Endothelial cell (in vitro differentiated cells): ENCODE results near the gene CIAO3. TPM values are rescaled to one million over a fixed set of nuclear protein-coding genes. Genes with fewer than 3 reads are reported as not detected.

Experiments used
- DNase-seq: peaks from one replicate; pipeline ENCODE4 v3.0.0; 2021; ENCODE audit warnings: low spot score
- H3K27ac Mint-ChIP-seq: one replicate; pipeline ENCODE4 v1.8.0; 2021; ENCODE audit warnings: mixed read lengths, inconsistent platforms; ENCODE audit not compliant: unreplicated experiment
- H3K27me3 Mint-ChIP-seq: one replicate; pipeline ENCODE4 v1.8.0; 2021; ENCODE audit warnings: mild to moderate bottlenecking, moderate library complexity, mixed read lengths, inconsistent platforms; ENCODE audit not compliant: unreplicated experiment
- H3K36me3 Mint-ChIP-seq: one replicate; pipeline ENCODE4 v1.8.0; 2021; ENCODE audit warnings: mild to moderate bottlenecking, low read depth, mixed read lengths, inconsistent platforms; ENCODE audit not compliant: unreplicated experiment
- H3K4me1 Mint-ChIP-seq: one replicate; pipeline ENCODE4 v1.8.0; 2021; ENCODE audit warnings: mild to moderate bottlenecking, mixed read lengths, inconsistent platforms; ENCODE audit not compliant: unreplicated experiment
- H3K4me3 Mint-ChIP-seq: one replicate; pipeline ENCODE4 v1.8.0; 2021; ENCODE audit warnings: mild to moderate bottlenecking, mixed read lengths, inconsistent platforms; ENCODE audit not compliant: unreplicated experiment
- H3K9me3 Mint-ChIP-seq: one replicate; pipeline ENCODE4 v1.8.0; 2021; ENCODE audit warnings: mixed read lengths, inconsistent platforms; ENCODE audit not compliant: unreplicated experiment
- CTCF ChIP-seq: fragments of 200-600 bp; sonication (generic); IDR thresholded peaks from one replicate; pipeline ENCODE4 v1.5.0; 2021; ENCODE audit warnings: antibody characterized with exemption; ENCODE audit not compliant: unreplicated experiment
- long read RNA-seq: library from polyadenylated mRNA; unstranded; transcript quantifications from one replicate; pipeline ENCODE4 v2.0.0, GENCODE V29; 2020; ENCODE audit not compliant: unreplicated experiment
- total RNA-seq: library from RNA; stranded (reverse); fragmentation: NEBNext Ultra II Directional; extraction: Animal tissue kit (Norgen Biotek cat#: 25700); gene quantifications from one replicate; pipeline ENCODE4 v1.2.1, GENCODE V29; 2021; ENCODE audit not compliant: unreplicated experiment

Gene CIAO3
- total RNA-seq = 51.0 TPM
- long read RNA-seq, transcript CIAO3-201 (11 exons, 2,112 nt) = major isoform, 32 of 51 reads
- long read RNA-seq, partial matches to known transcripts = 2 of 51 reads
- long read RNA-seq, other reads (novel, unspliced or antisense) = 14 of 51 reads

DNA sequence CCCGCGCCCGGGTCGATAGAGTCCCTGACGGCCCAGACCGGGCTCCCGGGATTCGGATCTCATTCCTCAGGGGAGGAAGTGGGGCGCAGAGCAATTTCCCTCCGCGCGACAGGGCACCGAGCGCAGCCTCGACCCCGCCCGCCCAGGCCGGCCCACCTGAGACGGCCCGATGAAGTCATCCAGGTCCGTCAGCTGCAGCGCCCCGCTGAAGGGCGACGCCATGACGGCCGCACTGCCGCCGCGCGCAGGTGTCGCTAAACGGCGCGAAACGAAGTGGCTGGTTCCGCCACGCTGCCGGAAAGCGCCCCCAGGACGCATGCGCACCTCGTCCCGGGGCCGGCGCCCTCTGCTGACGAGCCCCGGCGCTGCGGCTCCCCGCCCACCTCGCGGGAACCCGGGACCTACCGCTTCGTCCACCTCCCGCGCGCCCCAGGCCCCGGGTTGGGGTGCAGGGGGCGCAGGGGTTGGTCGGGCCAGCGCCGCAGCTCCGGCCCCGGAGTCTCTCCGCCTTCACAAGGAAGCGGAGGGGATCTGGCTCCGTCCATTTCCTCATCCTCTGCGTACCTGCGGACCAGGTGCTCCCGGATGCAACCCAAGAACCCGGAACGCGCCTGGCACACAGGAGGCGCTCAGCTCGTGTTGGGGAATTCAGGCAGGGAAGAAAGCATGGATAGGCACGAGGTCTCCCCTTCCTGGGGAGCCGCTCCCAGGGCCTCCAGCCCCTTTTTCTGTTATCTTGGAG, at the start of gene CIAO3:
Gene CIAO3, minus strand, starts transcription at position 234 of the 742 bp plus-strand sequence. Its CDS starts 12 bp downstream, at position 222.
- peak; percentile 96 for DNase-seq

GRCh38 chr16:790086-790485, 49.3 kb upstream of the CIAO3 start:
- Mint-ChIP-seq H3K27ac (no peak overlapping the region), H3K4me3 (peak overlapping the region; percentile 56), H3K9me3 (no peaks in the 10 kb centered on the region), H3K36me3 (peaks cover 7% of the 10 kb centered on the region), H3K4me1 (no peaks in the 10 kb centered on the region), H3K27me3 (no peaks in the 10 kb centered on the region)
- TF ChIP-seq CTCF = no peak
- DNase-seq = no peak

More for the DNA sequence above, at the start of gene CIAO3:
- Mint-ChIP-seq H3K4me3 (peak within 1 kb of the TSS; percentile 88), H3K36me3 (peaks cover 3% of the 10 kb centered on the region), H3K27me3 (peaks cover 3% of the 10 kb centered on the region), H3K4me1 (peaks cover 23% of the 10 kb centered on the region), H3K27ac (peak within 1 kb of the TSS; percentile 74), H3K9me3 (no peaks in the 10 kb centered on the region)
- peak; percentile 97 for TF ChIP-seq CTCF

- TF ChIP-seq CTCF = no peak
- Mint-ChIP-seq H3K27me3 (peaks cover 3% of the 10 kb centered on the region), H3K4me1 (no peaks in the 10 kb centered on the region), H3K9me3 (no peaks in the 10 kb centered on the region), H3K27ac (no peak overlapping the region), H3K36me3 (peaks cover 7% of the 10 kb centered on the region), H3K4me3 (no peak overlapping the region)
- DNase-seq = no peak
These were observed 48.5 kb upstream of the CIAO3 start for GRCh38 chr16:789191-789850.

DNA sequence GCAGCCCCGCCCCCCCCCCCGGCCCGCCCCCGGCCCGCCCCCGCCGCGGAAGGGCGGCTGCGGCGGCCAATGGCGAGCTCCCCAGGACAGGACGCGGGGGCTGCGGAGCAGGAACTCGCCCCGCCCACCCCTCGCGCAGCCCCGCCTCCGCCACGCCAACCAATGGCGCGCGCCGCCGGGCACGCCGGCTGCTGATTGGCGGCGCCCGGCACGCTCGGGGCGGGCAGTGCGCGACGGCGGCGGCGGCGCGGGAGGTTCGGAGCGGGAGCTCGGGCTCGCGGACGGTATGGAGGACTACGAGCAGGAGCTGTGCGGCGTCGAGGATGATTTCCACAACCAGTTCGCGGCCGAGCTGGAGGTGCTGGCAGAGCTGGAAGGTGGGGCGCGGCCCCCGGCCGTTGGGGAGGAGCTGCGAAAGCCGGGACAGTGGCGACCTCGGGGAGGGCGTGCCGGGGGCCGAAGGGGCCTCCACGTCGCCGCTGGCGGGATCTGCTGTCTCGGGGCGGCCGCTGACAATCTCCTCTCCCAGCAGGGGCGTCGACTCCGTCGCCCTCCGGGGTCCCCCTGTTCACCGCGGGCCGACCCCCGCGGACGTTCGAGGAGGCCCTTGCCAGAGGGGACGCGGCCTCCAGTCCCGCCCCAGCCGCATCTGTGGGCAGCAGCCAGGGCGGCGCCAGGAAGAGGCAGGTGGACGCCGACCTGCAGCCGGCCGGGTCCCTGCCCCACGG, 47.8 kb upstream of the CIAO3 start, which contains the start of gene CHTF18:
Gene CHTF18, plus strand, starts transcription at position 222 of the 728 bp plus-strand sequence. Its CDS starts 65 bp downstream, at position 287.
- peaks cover 3% of the 10 kb centered on the region for H3K27me3 Mint-ChIP-seq
- H3K4me1 Mint-ChIP-seq = no peaks in the 10 kb centered on the region
- H3K9me3 Mint-ChIP-seq = no peaks in the 10 kb centered on the region
- peak within 1 kb of the TSS; percentile 95 for H3K4me3 Mint-ChIP-seq
- H3K36me3 Mint-ChIP-seq = peaks cover 7% of the 10 kb centered on the region
- no peak for TF ChIP-seq CTCF
- peak within 1 kb of the TSS; percentile 48 for H3K27ac Mint-ChIP-seq
- peak; percentile 96 for DNase-seq
